GM06990 (cell line): ENCODE results near the gene TUBB4B.

Experiments
- DNase-seq: peaks from one replicate; pipeline ENCODE4 v3.0.0-alpha.2; 2011; ENCODE audit not compliant: insufficient read length; ENCODE audit errors: extremely low read depth
- H3K27me3 ChIP-seq: replicated peaks from 2 replicates; pipeline ENCODE4 v1.6.0; 2011; ENCODE audit warnings: low read length; ENCODE audit not compliant: control insufficient read depth, insufficient read depth
- H3K36me3 ChIP-seq: 2 replicates; pipeline ENCODE4 v1.5.1; 2011; ENCODE audit warnings: low read length; ENCODE audit not compliant: control insufficient read depth, insufficient read depth
- H3K4me3 ChIP-seq: replicated peaks from 2 replicates; pipeline ENCODE4 v1.5.1; 2011; ENCODE audit warnings: low read depth, mild to moderate bottlenecking, control low read depth, low read length
- CTCF ChIP-seq: IDR thresholded peaks from 2 replicates; pipeline ENCODE4 v1.5.1; 2011; ENCODE audit warnings: low read length, control low read depth, mild to moderate bottlenecking, inconsistent platforms; ENCODE audit not compliant: insufficient read depth, poor library complexity, severe bottlenecking

TUBB4B gene

GRCh38 chr9:137226338-137227053 lies 14.6 kb upstream of the TUBB4B start:
- TF ChIP-seq CTCF, result no peak
- H3K36me3 ChIP-seq, result no peaks in the 10 kb centered on the region
- H3K4me3 ChIP-seq, result no peak overlapping the region
- H3K27me3 ChIP-seq, result no peaks in the 10 kb centered on the region; the same call in 1 of the 2 replicates
- DNase-seq, result no peak

- DNase-seq, result peak; percentile 82
- H3K36me3 ChIP-seq, result no peaks in the 10 kb centered on the region
- TF ChIP-seq CTCF, result peak; percentile 95
- no peak within 1 kb of the TSS for H3K4me3 ChIP-seq
- no peaks in the 10 kb centered on the region; the same call in 1 of the 2 replicates for H3K27me3 ChIP-seq
These were observed 13.8 kb upstream of the TUBB4B start, which contains the start of gene RNF224 for GRCh38 chr9:137227054-137227852. Gene RNF224, plus strand, starts transcription at chr9:137227502. Its CDS starts 834 bp downstream, at chr9:137228336.

GRCh38 chr9:137227853-137228505 lies 13.1 kb upstream of the TUBB4B start:
- no peak for TF ChIP-seq CTCF
- no peaks in the 10 kb centered on the region for H3K36me3 ChIP-seq
- no peak for DNase-seq
- no peaks in the 10 kb centered on the region; the same call in 1 of the 2 replicates for H3K27me3 ChIP-seq
- no peak overlapping the region for H3K4me3 ChIP-seq

DNA sequence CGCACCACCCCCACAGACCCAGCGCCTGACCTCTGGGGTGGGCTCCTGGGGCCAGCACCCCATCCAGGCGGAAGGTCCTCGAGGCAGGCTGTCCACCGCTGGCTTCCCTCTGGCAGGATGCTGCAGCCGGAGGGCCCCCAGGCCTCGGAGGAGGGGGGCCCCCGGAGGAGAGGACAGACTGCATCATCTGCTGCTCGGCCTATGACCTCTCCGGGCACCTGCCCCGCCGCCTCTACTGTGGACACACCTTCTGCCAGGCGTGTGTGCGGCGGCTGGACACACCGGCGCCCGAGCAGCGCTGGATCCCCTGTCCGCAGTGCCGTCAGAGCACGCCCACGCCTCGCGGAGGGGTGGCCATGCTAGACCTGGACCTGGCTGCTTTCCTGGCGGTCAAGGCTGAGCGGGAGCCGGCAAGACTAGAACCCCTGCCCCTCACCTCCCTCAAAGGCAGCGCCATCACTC lies 12.6 kb upstream of the TUBB4B start:
- Histone ChIP-seq H3K4me3 (no peak overlapping the region), H3K27me3 (no peaks in the 10 kb centered on the region; the same call in 1 of the 2 replicates), H3K36me3 (no peaks in the 10 kb centered on the region)
- no peak for DNase-seq
- TF ChIP-seq CTCF, result no peak

DNA sequence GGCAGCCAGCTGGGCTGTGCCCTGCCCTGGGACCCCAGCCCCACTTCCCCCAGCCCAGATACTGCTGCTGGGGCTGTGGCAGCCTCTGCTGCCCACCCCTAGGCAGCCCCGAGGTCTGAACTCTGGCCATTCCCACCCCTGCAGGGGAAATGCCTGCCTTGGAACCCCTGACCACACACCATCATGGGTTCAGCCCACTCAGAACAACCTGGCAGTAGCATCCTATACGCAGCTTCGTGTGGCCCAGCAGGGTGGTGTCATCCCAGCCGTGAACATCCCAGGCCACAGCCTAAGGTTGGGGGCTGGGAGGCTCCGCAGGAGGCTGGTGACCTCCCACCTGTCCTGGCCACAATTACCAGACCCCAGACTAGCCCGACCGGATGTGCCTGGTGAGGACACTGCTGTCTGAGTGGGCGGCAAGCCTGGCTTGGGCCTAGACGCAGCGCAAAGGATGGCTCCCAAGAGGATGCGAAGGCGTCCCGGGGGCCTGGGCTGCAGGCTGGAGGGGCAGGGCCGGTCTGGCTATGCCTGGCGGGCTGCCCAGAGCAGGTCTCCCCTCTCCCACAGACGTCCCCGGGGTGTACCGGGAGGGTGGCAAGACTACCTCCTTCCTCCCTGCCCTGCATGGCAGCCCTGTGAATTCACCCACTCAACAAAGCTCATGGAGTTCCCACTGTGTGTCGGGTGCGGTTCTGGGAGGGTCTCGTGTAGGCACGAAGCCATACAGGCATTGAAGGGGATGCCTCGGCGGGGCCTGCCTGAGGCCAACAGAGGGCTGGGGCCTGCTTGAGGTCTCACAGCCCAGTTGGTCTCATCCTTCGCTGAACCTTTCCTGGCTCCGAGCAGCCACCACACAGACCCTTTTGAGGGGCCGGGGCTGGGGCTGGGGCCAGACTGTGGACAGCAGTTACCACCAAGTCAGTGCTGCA lies 11.9 kb upstream of the TUBB4B start:
- Histone ChIP-seq H3K27me3 (no peaks in the 10 kb centered on the region; the same call in 1 of the 2 replicates), H3K4me3 (no peak overlapping the region), H3K36me3 (no peaks in the 10 kb centered on the region)
- no peak for TF ChIP-seq CTCF
- no peak for DNase-seq
